Measurements from ENCODE around the gene ATG7. TPM values are rescaled to one million over a fixed set of nuclear protein-coding genes. Genes with fewer than 3 reads are reported as not detected.
A peak's percentile ranks its signal among the peaks of the same experiment; 100 is the strongest.
"Not testable (repeated sequence)": the region's sequence is repeated elsewhere in the genome, so short reads cannot be mapped to it uniquely, and the experiment has no call there.

Gene ATG7
- polyA plus RNA-seq, 4 donors, result 7.8 to 16.3 (median 11.6) TPM

DNA sequence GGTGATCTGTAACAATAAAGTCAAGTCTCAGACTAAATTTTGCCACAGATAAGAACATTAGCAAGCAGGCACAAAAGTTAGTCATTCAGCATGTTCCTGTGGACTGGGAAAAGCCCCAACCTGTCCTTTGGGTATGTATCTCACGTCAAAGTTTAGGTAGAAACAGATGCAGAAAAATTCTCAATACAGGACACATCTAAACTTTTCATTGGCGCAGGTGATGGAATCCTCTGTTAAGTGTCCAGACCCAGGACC is 120.6 kb downstream of the ATG7 start:
- no peaks in the 10 kb centered on the region for H3K9me3 ChIP-seq (ENCODE audit: control insufficient read depth in 2 of 2, insufficient read depth in 1 of 2, low read depth in 1 of 2, low read length in 1 of 2)
- H3K27me3 ChIP-seq (ENCODE audit: control insufficient read depth in 3 of 3, insufficient read depth in 3 of 3, low read length in 3 of 3), result no peaks in the 10 kb centered on the region
- DNase-seq (no peak), FAIRE-seq (no peak)
- no peak overlapping the region for H3K27ac ChIP-seq (ENCODE audit: low read depth in 1 of 3, low read length in 2 of 3)
- WGBS, 3 donors, result 93 to 98% (median 95%) methylated on average over 2 of the region's 2 CpGs
- no peak overlapping the region for H3K4me3 ChIP-seq (ENCODE audit: low read depth in 1 of 3, low read length in 3 of 3)
- H3K36me3 ChIP-seq (ENCODE audit: control insufficient read depth in 3 of 3, insufficient read depth in 2 of 3, low read depth in 1 of 3, low read length in 3 of 3), result no peaks in the 10 kb centered on the region
- H3K4me1 ChIP-seq (ENCODE audit: control insufficient read depth in 3 of 3, insufficient read depth in 2 of 3, low read depth in 1 of 3, low read length in 2 of 3), result peaks cover 3 to 35% (median 12%) of the 10 kb centered on the region in 3 donors

GRCh38 chr3:11393401-11393800 is 121.2 kb downstream of the ATG7 start:
- FAIRE-seq, result no peak
- 71 to 94% (median 79%) methylated on average over 3 of the region's 3 CpGs for WGBS, 3 donors
- no peak overlapping the region for H3K27ac ChIP-seq (ENCODE audit: low read depth in 1 of 3, low read length in 2 of 3)

DNA sequence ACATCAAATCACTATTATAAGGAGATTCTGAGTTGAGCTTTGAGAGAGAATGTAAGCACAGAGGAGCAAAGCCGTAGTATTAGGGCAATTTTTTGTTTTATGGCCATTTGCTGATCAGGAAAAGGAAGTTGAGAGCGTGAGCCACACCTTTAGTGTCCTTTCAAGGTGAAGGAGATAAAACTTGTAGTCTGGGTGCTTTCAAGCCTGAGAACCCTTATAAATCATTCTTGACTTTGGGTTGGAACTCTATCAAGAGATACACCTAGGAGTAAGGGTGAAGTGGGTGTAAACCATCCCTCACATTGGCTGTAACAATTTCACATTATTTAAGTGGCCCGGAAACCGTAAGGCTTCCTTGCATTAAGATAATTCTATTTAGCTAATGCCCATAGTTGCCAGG is 122.2 kb downstream of the ATG7 start:
- H3K36me3 ChIP-seq (ENCODE audit: control insufficient read depth in 3 of 3, insufficient read depth in 2 of 3, low read depth in 1 of 3, low read length in 3 of 3), result no peaks in the 10 kb centered on the region
- DNase-seq (peak; percentile 44 to 87), FAIRE-seq (no peak)
- H3K27ac ChIP-seq (ENCODE audit: low read depth in 1 of 3, low read length in 2 of 3), result peak overlapping the region in 2 of 3 donors; percentile 21 to 45
- H3K9me3 ChIP-seq (ENCODE audit: control insufficient read depth in 2 of 2, insufficient read depth in 1 of 2, low read depth in 1 of 2, low read length in 1 of 2), result no peaks in the 10 kb centered on the region
- WGBS, 3 donors, result 12 to 63% (median 54%) methylated on average over 4 of the region's 4 CpGs
- H3K4me3 ChIP-seq (ENCODE audit: low read depth in 1 of 3, low read length in 3 of 3), result no peak overlapping the region
- peaks cover 3 to 35% (median 12%) of the 10 kb centered on the region in 3 donors for H3K4me1 ChIP-seq (ENCODE audit: control insufficient read depth in 3 of 3, insufficient read depth in 2 of 3, low read depth in 1 of 3, low read length in 2 of 3)
- H3K27me3 ChIP-seq (ENCODE audit: control insufficient read depth in 3 of 3, insufficient read depth in 3 of 3, low read length in 3 of 3), result no peaks in the 10 kb centered on the region

More at GRCh38 chr3:11393401-11393800, 121.2 kb downstream of the ATG7 start:
- Histone ChIP-seq H3K4me1 (ENCODE audit: control insufficient read depth in 3 of 3, insufficient read depth in 2 of 3, low read depth in 1 of 3, low read length in 2 of 3) (peaks cover 3 to 35% (median 12%) of the 10 kb centered on the region in 3 donors), H3K4me3 (ENCODE audit: low read depth in 1 of 3, low read length in 3 of 3) (no peak overlapping the region), H3K36me3 (ENCODE audit: control insufficient read depth in 3 of 3, insufficient read depth in 2 of 3, low read depth in 1 of 3, low read length in 3 of 3) (no peaks in the 10 kb centered on the region), H3K27me3 (ENCODE audit: control insufficient read depth in 3 of 3, insufficient read depth in 3 of 3, low read length in 3 of 3) (no peaks in the 10 kb centered on the region), H3K9me3 (ENCODE audit: control insufficient read depth in 2 of 2, insufficient read depth in 1 of 2, low read depth in 1 of 2, low read length in 1 of 2) (no peaks in the 10 kb centered on the region)
- peak in 1 of 2 donors; percentile 52 for DNase-seq

GRCh38 chr3:11400213-11400612 is 128.0 kb downstream of the ATG7 start:
- no peak for DNase-seq
- no peaks in the 10 kb centered on the region for H3K9me3 ChIP-seq (ENCODE audit: control insufficient read depth in 2 of 2, insufficient read depth in 1 of 2, low read depth in 1 of 2, low read length in 1 of 2)
- H3K27me3 ChIP-seq (ENCODE audit: control insufficient read depth in 3 of 3, insufficient read depth in 3 of 3, low read length in 3 of 3), result no peaks in the 10 kb centered on the region
- no peaks in the 10 kb centered on the region for H3K4me1 ChIP-seq (ENCODE audit: control insufficient read depth in 3 of 3, insufficient read depth in 2 of 3, low read depth in 1 of 3, low read length in 2 of 3)
- no peaks in the 10 kb centered on the region for H3K36me3 ChIP-seq (ENCODE audit: control insufficient read depth in 3 of 3, insufficient read depth in 2 of 3, low read depth in 1 of 3, low read length in 3 of 3)
- H3K4me3 ChIP-seq (ENCODE audit: low read depth in 1 of 3, low read length in 3 of 3), result no peak overlapping the region
- WGBS, 3 donors, result 68 to 69% (median 69%) methylated on average over 4 of the region's 4 CpGs
- no peak for FAIRE-seq
- H3K27ac ChIP-seq (ENCODE audit: low read depth in 1 of 3, low read length in 2 of 3), result no peak overlapping the region

DNA sequence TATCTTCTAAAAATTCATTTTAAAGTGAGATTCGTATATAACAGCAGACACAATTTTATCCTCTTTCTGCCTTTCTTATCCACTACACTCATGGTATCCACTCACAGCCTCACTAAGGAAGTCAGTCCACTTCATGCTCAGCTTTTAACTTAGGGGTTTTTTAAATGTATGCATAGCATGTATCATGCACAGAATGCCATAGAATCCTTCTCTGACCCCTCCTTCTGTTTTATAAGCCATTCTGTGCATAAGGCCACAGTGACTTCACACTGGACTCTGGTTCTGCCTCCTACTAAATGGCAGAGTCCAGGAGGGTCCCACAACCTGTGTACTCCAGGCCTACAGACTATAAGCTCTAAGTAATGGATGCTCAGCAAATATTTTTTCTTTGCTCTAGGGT is 129.2 kb downstream of the ATG7 start:
- Histone ChIP-seq H3K9me3 (ENCODE audit: control insufficient read depth in 2 of 2, insufficient read depth in 1 of 2, low read depth in 1 of 2, low read length in 1 of 2) (no peaks in the 10 kb centered on the region), H3K4me1 (ENCODE audit: control insufficient read depth in 3 of 3, insufficient read depth in 2 of 3, low read depth in 1 of 3, low read length in 2 of 3) (no peaks in the 10 kb centered on the region), H3K4me3 (ENCODE audit: low read depth in 1 of 3, low read length in 3 of 3) (no peak overlapping the region), H3K36me3 (ENCODE audit: control insufficient read depth in 3 of 3, insufficient read depth in 2 of 3, low read depth in 1 of 3, low read length in 3 of 3) (no peaks in the 10 kb centered on the region), H3K27ac (ENCODE audit: low read depth in 1 of 3, low read length in 2 of 3) (peak overlapping the region in 1 of 3 donors; percentile 14), H3K27me3 (ENCODE audit: control insufficient read depth in 3 of 3, insufficient read depth in 3 of 3, low read length in 3 of 3) (no peaks in the 10 kb centered on the region)
- no peak for DNase-seq
- 80 to 93% (median 83%) methylated on average over 1 of the region's 1 CpG for WGBS, 3 donors
- FAIRE-seq, result no peak

DNA sequence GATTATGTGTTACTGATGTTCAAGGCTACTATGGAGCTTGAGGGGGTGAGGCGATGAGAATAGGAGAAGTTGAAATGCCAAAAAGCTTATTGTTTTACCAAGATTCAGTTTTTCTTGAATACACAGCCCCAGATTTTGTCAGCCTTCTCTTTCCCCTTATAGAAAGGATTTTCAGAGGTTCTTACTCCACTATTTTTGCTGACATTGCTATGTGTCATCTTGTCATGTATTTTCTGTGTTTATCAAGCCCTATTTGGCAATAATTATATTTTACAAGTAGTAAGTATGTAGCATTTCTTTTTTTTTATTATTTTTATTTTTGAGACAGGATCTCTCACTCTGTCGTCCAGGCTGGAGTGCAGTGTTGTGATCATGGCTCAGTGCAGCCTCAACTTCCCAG is 133.1 kb downstream of the ATG7 start:
- peaks cover 0 to 8% (median 0%) of the 10 kb centered on the region in 3 donors for H3K36me3 ChIP-seq (ENCODE audit: control insufficient read depth in 3 of 3, insufficient read depth in 2 of 3, low read depth in 1 of 3, low read length in 3 of 3)
- H3K27me3 ChIP-seq (ENCODE audit: control insufficient read depth in 3 of 3, insufficient read depth in 3 of 3, low read length in 3 of 3), result no peaks in the 10 kb centered on the region
- H3K27ac ChIP-seq (ENCODE audit: low read depth in 1 of 3, low read length in 2 of 3), result no peak overlapping the region
- H3K4me1 ChIP-seq (ENCODE audit: control insufficient read depth in 3 of 3, insufficient read depth in 2 of 3, low read depth in 1 of 3, low read length in 2 of 3), result no peaks in the 10 kb centered on the region
- FAIRE-seq (no peak), DNase-seq (no peak)
- no peak overlapping the region for H3K4me3 ChIP-seq (ENCODE audit: low read depth in 1 of 3, low read length in 3 of 3)
- 94 to 100% (median 97%) methylated on average over 2 of the region's 2 CpGs for WGBS, 3 donors
- peaks cover 0 to 18% of the 10 kb centered on the region in 2 donors for H3K9me3 ChIP-seq (ENCODE audit: control insufficient read depth in 2 of 2, insufficient read depth in 1 of 2, low read depth in 1 of 2, low read length in 1 of 2)

- DNase-seq (no peak), FAIRE-seq (no peak)
- no peak overlapping the region for H3K4me3 ChIP-seq (ENCODE audit: low read depth in 1 of 3, low read length in 3 of 3)
- H3K4me1 ChIP-seq (ENCODE audit: control insufficient read depth in 3 of 3, insufficient read depth in 2 of 3, low read depth in 1 of 3, low read length in 2 of 3), result no peaks in the 10 kb centered on the region
- no peak overlapping the region for H3K27ac ChIP-seq (ENCODE audit: low read depth in 1 of 3, low read length in 2 of 3)
- 80 to 100% (median 83%) methylated on average over 1 of the region's 1 CpG for WGBS, 3 donors
- no peaks in the 10 kb centered on the region for H3K27me3 ChIP-seq (ENCODE audit: control insufficient read depth in 3 of 3, insufficient read depth in 3 of 3, low read length in 3 of 3)
- H3K36me3 ChIP-seq (ENCODE audit: control insufficient read depth in 3 of 3, insufficient read depth in 2 of 3, low read depth in 1 of 3, low read length in 3 of 3), result peaks cover 0 to 8% (median 0%) of the 10 kb centered on the region in 3 donors
- peaks cover 0 to 18% of the 10 kb centered on the region in 2 donors for H3K9me3 ChIP-seq (ENCODE audit: control insufficient read depth in 2 of 2, insufficient read depth in 1 of 2, low read depth in 1 of 2, low read length in 1 of 2)
These were observed 135.4 kb downstream of the ATG7 start for GRCh38 chr3:11407644-11408043.

- DNase-seq; H3K4me1 ChIP-seq (ENCODE audit: control insufficient read depth in 3 of 3, insufficient read depth in 2 of 3, low read depth in 1 of 3, low read length in 2 of 3); H3K36me3 ChIP-seq (ENCODE audit: control insufficient read depth in 3 of 3, insufficient read depth in 2 of 3, low read depth in 1 of 3, low read length in 3 of 3); H3K27me3 ChIP-seq (ENCODE audit: control insufficient read depth in 3 of 3, insufficient read depth in 3 of 3, low read length in 3 of 3); H3K27ac ChIP-seq (ENCODE audit: low read depth in 1 of 3, low read length in 2 of 3); FAIRE-seq; H3K4me3 ChIP-seq (ENCODE audit: low read depth in 1 of 3, low read length in 3 of 3): not testable (repeated sequence)
- WGBS, 3 donors, result 95 to 99% (median 99%) methylated on average over 4 of the region's 4 CpGs
- H3K9me3 ChIP-seq (ENCODE audit: control insufficient read depth in 2 of 2, insufficient read depth in 1 of 2, low read depth in 1 of 2, low read length in 1 of 2), result peaks cover 0 to 18% of the 10 kb centered on the region in 2 donors
These were observed 136.2 kb downstream of the ATG7 start for GRCh38 chr3:11408324-11408859.

GRCh38 chr3:11410564-11410963 is 138.4 kb downstream of the ATG7 start:
- H3K27me3 ChIP-seq (ENCODE audit: control insufficient read depth in 3 of 3, insufficient read depth in 3 of 3, low read length in 3 of 3), result no peaks in the 10 kb centered on the region
- H3K27ac ChIP-seq (ENCODE audit: low read depth in 1 of 3, low read length in 2 of 3), result no peak overlapping the region
- no peak overlapping the region for H3K4me3 ChIP-seq (ENCODE audit: low read depth in 1 of 3, low read length in 3 of 3)
- H3K9me3 ChIP-seq (ENCODE audit: control insufficient read depth in 2 of 2, insufficient read depth in 1 of 2, low read depth in 1 of 2, low read length in 1 of 2), result peaks cover 0 to 22% of the 10 kb centered on the region in 2 donors
- H3K4me1 ChIP-seq (ENCODE audit: control insufficient read depth in 3 of 3, insufficient read depth in 2 of 3, low read depth in 1 of 3, low read length in 2 of 3), result no peaks in the 10 kb centered on the region
- H3K36me3 ChIP-seq (ENCODE audit: control insufficient read depth in 3 of 3, insufficient read depth in 2 of 3, low read depth in 1 of 3, low read length in 3 of 3), result peaks cover 0 to 8% (median 0%) of the 10 kb centered on the region in 3 donors
- DNase-seq (no peak), FAIRE-seq (no peak)
